ENCODE measurements around the gene NCS1.

DNA sequence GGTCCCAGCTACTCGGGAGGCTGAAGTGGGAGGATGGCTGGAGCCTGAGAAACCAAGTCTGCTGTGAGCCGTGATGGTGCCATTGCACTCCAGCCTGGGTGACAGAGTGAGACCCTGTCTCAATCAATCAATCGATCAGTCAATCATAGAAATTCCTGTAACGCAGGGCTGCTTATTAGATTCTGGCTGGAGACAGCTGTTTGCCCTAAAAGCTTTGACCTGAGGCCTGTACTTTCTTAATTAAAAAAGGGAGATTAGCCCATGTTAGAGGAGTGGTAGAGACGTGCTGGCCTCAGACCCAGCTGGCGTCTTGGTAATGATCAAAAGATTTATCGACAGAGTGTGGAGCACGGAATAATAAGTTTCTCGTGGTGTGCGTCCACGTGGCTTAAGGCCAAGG lies 52.9 kb downstream of the NCS1 start:
- TF ChIP-seq, protein P1, sequence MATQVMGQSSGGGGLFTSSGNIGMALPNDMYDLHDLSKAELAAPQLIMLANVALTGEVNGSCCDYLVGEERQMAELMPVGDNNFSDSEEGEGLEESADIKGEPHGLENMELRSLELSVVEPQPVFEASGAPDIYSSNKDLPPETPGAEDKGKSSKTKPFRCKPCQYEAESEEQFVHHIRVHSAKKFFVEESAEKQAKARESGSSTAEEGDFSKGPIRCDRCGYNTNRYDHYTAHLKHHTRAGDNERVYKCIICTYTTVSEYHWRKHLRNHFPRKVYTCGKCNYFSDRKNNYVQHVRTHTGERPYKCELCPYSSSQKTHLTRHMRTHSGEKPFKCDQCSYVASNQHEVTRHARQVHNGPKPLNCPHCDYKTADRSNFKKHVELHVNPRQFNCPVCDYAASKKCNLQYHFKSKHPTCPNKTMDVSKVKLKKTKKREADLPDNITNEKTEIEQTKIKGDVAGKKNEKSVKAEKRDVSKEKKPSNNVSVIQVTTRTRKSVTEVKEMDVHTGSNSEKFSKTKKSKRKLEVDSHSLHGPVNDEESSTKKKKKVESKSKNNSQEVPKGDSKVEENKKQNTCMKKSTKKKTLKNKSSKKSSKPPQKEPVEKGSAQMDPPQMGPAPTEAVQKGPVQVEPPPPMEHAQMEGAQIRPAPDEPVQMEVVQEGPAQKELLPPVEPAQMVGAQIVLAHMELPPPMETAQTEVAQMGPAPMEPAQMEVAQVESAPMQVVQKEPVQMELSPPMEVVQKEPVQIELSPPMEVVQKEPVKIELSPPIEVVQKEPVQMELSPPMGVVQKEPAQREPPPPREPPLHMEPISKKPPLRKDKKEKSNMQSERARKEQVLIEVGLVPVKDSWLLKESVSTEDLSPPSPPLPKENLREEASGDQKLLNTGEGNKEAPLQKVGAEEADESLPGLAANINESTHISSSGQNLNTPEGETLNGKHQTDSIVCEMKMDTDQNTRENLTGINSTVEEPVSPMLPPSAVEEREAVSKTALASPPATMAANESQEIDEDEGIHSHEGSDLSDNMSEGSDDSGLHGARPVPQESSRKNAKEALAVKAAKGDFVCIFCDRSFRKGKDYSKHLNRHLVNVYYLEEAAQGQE (IDR thresholded peaks at IDR 0.05; ENCODE audit: low read depth), result no peak
- TF ChIP-seq TEAD4 (IDR thresholded peaks at IDR 0.05) (no peak), CREB1 (IDR thresholded peaks at IDR 0.05; ENCODE audit: low read depth) (no peak), FOXM1 (IDR thresholded peaks at IDR 0.05; ENCODE audit: borderline replicate concordance, low read depth) (no peak)
- TF ChIP-seq, protein P2, sequence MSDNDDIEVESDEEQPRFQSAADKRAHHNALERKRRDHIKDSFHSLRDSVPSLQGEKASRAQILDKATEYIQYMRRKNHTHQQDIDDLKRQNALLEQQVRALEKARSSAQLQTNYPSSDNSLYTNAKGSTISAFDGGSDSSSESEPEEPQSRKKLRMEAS (IDR thresholded peaks at IDR 0.05), result no peak

All from Ishikawa (cell line).